H1 (cell line): Measurements from ENCODE around the gene SPRR4. TPM values are rescaled to one million over a fixed set of nuclear protein-coding genes. Genes with fewer than 3 reads are reported as not detected.

Source experiments
- CTCF ChIA-PET: fragments of 300-600 bp; sonication (Branson Sonifier 250); formaldehyde crosslinking; loops from one replicate; lab custom pipeline; 2021; ENCODE audit not compliant: partially characterized antibody; lab: Charles Lee
- POLR2A ChIA-PET: fragments of 300-600 bp; sonication (Branson Sonifier 250); formaldehyde crosslinking; loops from one replicate; lab custom pipeline; 2021; ENCODE audit warnings: inconsistent platforms; ENCODE audit not compliant: partially characterized antibody; lab: Charles Lee
- DNase-seq, 2 experiments: peaks; one replicate each; pipeline versions ENCODE4 v3.0.0 to v3.0.0-alpha.2; 2010 to 2022; ENCODE audit warnings: low spot score in 2 of 2, low read depth in 1 of 2, mixed read lengths in 1 of 2
- FAIRE-seq: peaks from 2 replicates; lab custom pipeline; 2011; peaks lifted over from hg19 to GRCh38; lab: Jason Lieb, UNC
- H2AFZ ChIP-seq: 2 replicates; pipeline ENCODE4 v1.8.1; 2012; ENCODE audit warnings: low read length, inconsistent platforms
- H2AK5ac ChIP-seq: 2 replicates; pipeline ENCODE4 v1.6.1; 2013; ENCODE audit warnings: low read depth, low read length
- H2BK120ac ChIP-seq: replicated peaks from 2 replicates; pipeline ENCODE3; 2013; ENCODE audit warnings: low read depth, low read length, inconsistent platforms
- H2BK12ac ChIP-seq: 2 replicates; pipeline ENCODE4 v1.6.1; 2013; ENCODE audit warnings: low read depth, low read length
- H2BK15ac ChIP-seq: 2 replicates; pipeline ENCODE4 v1.6.1; 2013; ENCODE audit warnings: low read length
- H2BK20ac ChIP-seq: 2 replicates; pipeline ENCODE4 v1.6.1; 2013; ENCODE audit warnings: low read length
- H2BK5ac ChIP-seq: 2 replicates; pipeline ENCODE4 v1.6.1; 2013; ENCODE audit warnings: low read depth, low read length
- H3K14ac ChIP-seq: 2 replicates; pipeline ENCODE4 v1.6.1; 2013; ENCODE audit warnings: inconsistent platforms; ENCODE audit not compliant: insufficient read length
- H3K18ac ChIP-seq: 2 replicates; pipeline ENCODE4 v1.6.1; 2013; ENCODE audit warnings: low read length; ENCODE audit errors: extremely low read depth
- H3K23ac ChIP-seq: 2 replicates; pipeline ENCODE4 v1.6.1; 2013; ENCODE audit warnings: inconsistent platforms; ENCODE audit not compliant: insufficient read length
- H3K23me2 ChIP-seq: 2 replicates; pipeline ENCODE4 v1.6.1; 2013; ENCODE audit warnings: low read depth, low read length
- H3K27ac ChIP-seq: 2 replicates; pipeline ENCODE4 v1.6.1; 2011; ENCODE audit warnings: low read depth, low read length, inconsistent platforms
- H3K27me3 ChIP-seq, 4 experiments: replicated peaks in 1 of 4; 1 replicate in 1 of 4; 2 replicates in 3 of 4; pipeline versions ENCODE4 v1.6.1 to v1.8.1; 2011 to 2013; ENCODE audit warnings: low read length in 3 of 4, mild to moderate bottlenecking in 3 of 4, inconsistent platforms in 2 of 4, mixed read lengths in 2 of 4, moderate library complexity in 1 of 4; ENCODE audit not compliant: control insufficient read depth in 3 of 4, insufficient read depth in 3 of 4; ENCODE audit errors: extremely low read depth in 1 of 4
- H3K36me3 ChIP-seq, 4 experiments: 2 replicates each; pipeline versions ENCODE4 v1.6.1 to v1.8.1; 2011 to 2013; ENCODE audit warnings: mild to moderate bottlenecking in 4 of 4, low read length in 3 of 4, moderate library complexity in 2 of 4, control low read depth in 1 of 4, inconsistent platforms in 1 of 4; ENCODE audit not compliant: insufficient read depth in 4 of 4, control insufficient read depth in 2 of 4
- H3K4ac ChIP-seq: replicated peaks from 2 replicates; pipeline ENCODE3; 2013; ENCODE audit warnings: low read length, low read depth, mixed read lengths, inconsistent platforms; ENCODE audit not compliant: insufficient read length
- H3K4me1 ChIP-seq, 4 experiments: replicated peaks in 1 of 4; 1 replicate in 1 of 4; 2 replicates in 3 of 4; pipeline versions ENCODE4 v1.6.1 to v1.8.1; 2011 to 2013; ENCODE audit warnings: low read length in 3 of 4, inconsistent platforms in 2 of 4, mixed read lengths in 1 of 4; ENCODE audit not compliant: insufficient read depth in 4 of 4, control insufficient read depth in 3 of 4
- H3K4me2 ChIP-seq, 2 experiments: 2 replicates each; pipeline versions ENCODE4 v1.6.1 to v1.8.1; 2011 to 2013; ENCODE audit warnings: low read depth in 2 of 2, low read length in 2 of 2, control low read depth in 1 of 2, inconsistent platforms in 1 of 2, mild to moderate bottlenecking in 1 of 2; ENCODE audit not compliant: insufficient read depth in 1 of 2
- H3K4me3 ChIP-seq, 4 experiments: fragments of 200-600, 300-600 bp in 1 of 4; sonication (generic), shearing (Covaris generic), sonication (Bioruptor Twin) in 1 of 4; 2 replicates each; pipeline versions ENCODE4 v1.5.1 to v1.8.1; 2011 to 2016; ENCODE audit warnings: low read length in 4 of 4, low read depth in 3 of 4, control low read depth in 2 of 4, inconsistent platforms in 2 of 4, mild to moderate bottlenecking in 2 of 4, mixed read lengths in 1 of 4, moderate library complexity in 1 of 4; ENCODE audit not compliant: insufficient read depth in 2 of 4; ENCODE audit errors: extremely low read depth in 1 of 4
- H3K56ac ChIP-seq: replicated peaks from 2 replicates; pipeline ENCODE3; 2013; ENCODE audit warnings: low read depth, mild to moderate bottlenecking, mixed read lengths, low read length, inconsistent platforms; ENCODE audit not compliant: insufficient read length
- H3K79me1 ChIP-seq: 2 replicates; pipeline ENCODE4 v1.6.1; 2013; ENCODE audit warnings: low read depth, low read length, control low read depth
- H3K79me2 ChIP-seq, 2 experiments: 2 replicates each; pipeline versions ENCODE4 v1.6.1 to v1.8.1; 2012 to 2013; ENCODE audit warnings: low read length in 2 of 2, mild to moderate bottlenecking in 2 of 2, inconsistent platforms in 1 of 2; ENCODE audit not compliant: insufficient read depth in 2 of 2, control insufficient read depth in 1 of 2
- H3K9ac ChIP-seq, 4 experiments: replicated peaks in 1 of 4; 1 replicate in 1 of 4; 2 replicates in 3 of 4; pipeline versions ENCODE4 v1.6.1 to v1.8.1; 2011 to 2013; ENCODE audit warnings: low read depth in 3 of 4, low read length in 3 of 4, control low read depth in 2 of 4, mild to moderate bottlenecking in 2 of 4, moderate library complexity in 2 of 4, inconsistent platforms in 1 of 4; ENCODE audit errors: extremely low read depth in 1 of 4
- H3K9me3 ChIP-seq, 2 experiments: 2 replicates each; pipeline versions ENCODE4 v1.6.1 to v1.8.1; 2012 to 2013; ENCODE audit warnings: mild to moderate bottlenecking in 2 of 2, moderate library complexity in 2 of 2, control low read depth in 1 of 2, inconsistent platforms in 1 of 2, low read depth in 1 of 2, low read length in 1 of 2, mixed read lengths in 1 of 2; ENCODE audit not compliant: insufficient read depth in 2 of 2
- H4K20me1 ChIP-seq, 2 experiments: replicated peaks in 1 of 2; 2 replicates each; pipeline versions ENCODE3 to v1.8.1; 2011 to 2013; ENCODE audit warnings: inconsistent platforms in 2 of 2, low read length in 2 of 2, mild to moderate bottlenecking in 1 of 2; ENCODE audit not compliant: insufficient read depth in 2 of 2, control insufficient read depth in 1 of 2
- H4K5ac ChIP-seq: 2 replicates; pipeline ENCODE4 v1.6.1; 2013; ENCODE audit warnings: low read length, low read depth, mixed read lengths, inconsistent platforms; ENCODE audit not compliant: insufficient read length
- H4K8ac ChIP-seq: 2 replicates; pipeline ENCODE4 v1.8.0; 2013; ENCODE audit warnings: mild to moderate bottlenecking, moderate library complexity, low read length, inconsistent platforms; ENCODE audit not compliant: insufficient read depth; ENCODE audit errors: extremely low read depth
- H4K91ac ChIP-seq: replicated peaks from 2 replicates; pipeline ENCODE3; 2013; ENCODE audit warnings: low read length, mixed read lengths, inconsistent platforms; ENCODE audit not compliant: insufficient read length
- ATF2 ChIP-seq: IDR thresholded peaks from 2 replicates; pipeline ENCODE4 v1.6.1; 2012; ENCODE audit warnings: low read length, inconsistent platforms
- BCL11A ChIP-seq, 2 experiments: IDR thresholded peaks; one replicate each; pipeline ENCODE4 v1.6.1; 2011; ENCODE audit warnings: low read depth in 2 of 2, low read length in 2 of 2, mild to moderate bottlenecking in 2 of 2
- CTCF ChIP-seq, 3 experiments: IDR thresholded peaks; 1 replicate in 2 of 3; 2 replicates in 1 of 3; pipeline versions ENCODE4 v1.5.1 to v1.6.1; 2011; ENCODE audit warnings: low read length in 3 of 3, mild to moderate bottlenecking in 3 of 3, inconsistent platforms in 2 of 3, low read depth in 1 of 3, moderate library complexity in 1 of 3; ENCODE audit not compliant: insufficient read depth in 1 of 3; ENCODE audit errors: control extremely low read depth in 1 of 3
- EGR1 ChIP-seq: IDR thresholded peaks from 2 replicates; pipeline ENCODE4 v1.6.1; 2011; ENCODE audit warnings: low read depth, low read length, borderline replicate concordance
- MAFK ChIP-seq: IDR thresholded peaks from 2 replicates; pipeline ENCODE4 v1.6.1; 2012; ENCODE audit warnings: low read depth, mild to moderate bottlenecking, improper control_type of control experiment, low read length
- RNF2 ChIP-seq: fragments of 200-900, 300-1000 bp; sonication (generic); IDR thresholded peaks from 2 replicates; pipeline ENCODE4 v1.7.1; 2016; ENCODE audit warnings: borderline replicate concordance, low read depth, mild to moderate bottlenecking, antibody characterized with exemption, low read length; ENCODE audit not compliant: poor library complexity, severe bottlenecking; ENCODE audit errors: missing control alignments
- TEAD4 ChIP-seq: IDR thresholded peaks from 2 replicates; pipeline ENCODE4 v1.6.1; 2012; ENCODE audit warnings: low read depth, low read length, inconsistent platforms, mixed read lengths
- WGBS, 2 experiments: shearing (Covaris generic) in 1 of 2; methylation state at CpG; one replicate each; pipeline versions ENCODE4 v1.1.6 to v1.1.7; 2013 to 2015; ENCODE audit warnings: low lambda C conversion rate in 2 of 2, mixed read lengths in 2 of 2, inconsistent platforms in 1 of 2, low coverage in 1 of 2, missing lambda C conversion rate in 1 of 2; ENCODE audit not compliant: insufficient replicate concordance in 2 of 2, insufficient coverage in 1 of 2, insufficient read length in 1 of 2; ENCODE audit errors: extremely low coverage in 1 of 2, missing lambda C conversion rate in 1 of 2; 5-methylcytosine and 5-hydroxymethylcytosine counted together
- polyA plus RNA-seq, 7 experiments: library from polyadenylated mRNA; depleted of rRNA in 3 of 7; stranded (reverse) in 5 of 7; unstranded in 2 of 7; fragments of >200 nt in 5 of 7; fragments of 200-250 nt in 2 of 7; gene quantifications; 1 replicate in 5 of 7; 2 replicates in 1 of 7; 4 replicates in 1 of 7; pipeline versions ENCODE4 v1.2.1 to v1.2.3, GENCODE V29; 2011 to 2013; ENCODE audit warnings: missing spikeins in 2 of 7, mixed read lengths in 2 of 7
- total RNA-seq: library from RNA; stranded (reverse); fragmentation: NEBNext Ultra II Directional; extraction: Animal tissue kit (Norgen Biotek cat#: 25700); gene quantifications from 2 replicates; pipeline ENCODE4 v1.2.1, GENCODE V29; 2021

The SPRR4 gene
- total and polyA plus RNA-seq, 2 of the 8 experiments (the other 6 are each of a cell fraction or from before 2014, with no cell fraction given): not detected

- 85% methylated on average over 2 of the region's 2 CpGs; no CpG with 5 or more reads in 1 of the 2 experiments for WGBS, 2 experiments
- POLR2A ChIA-PET: no interaction called here
- CTCF ChIA-PET: interaction anchor here (1.2 to 2.7 kb wide), 3 partner anchors 10 to 191 kb away, joined by 3 to 7 read pairs (median 3); no protein-coding TSS in a partner anchor
- Histone ChIP-seq H3K9me3 (no peaks in the 10 kb centered on the region), H3K27ac (no peak within 1 kb of the TSS), H3K4me3 (no peak within 1 kb of the TSS), H2BK20ac (no peak within 1 kb of the TSS), H3K9ac (no peak within 1 kb of the TSS), H2BK12ac (no peak within 1 kb of the TSS), H2BK120ac (no peak within 1 kb of the TSS), H3K36me3 (no peaks in the 10 kb centered on the region), H3K56ac (no peak within 1 kb of the TSS), H2AFZ (no peak within 1 kb of the TSS), H3K23ac (no peak within 1 kb of the TSS), H3K4ac (no peak within 1 kb of the TSS), H4K5ac (no peak within 1 kb of the TSS), H3K18ac (no peak within 1 kb of the TSS), H2BK5ac (no peak within 1 kb of the TSS), H3K79me2 (no peaks in the 10 kb centered on the region), H4K91ac (no peak within 1 kb of the TSS), H3K23me2 (no peaks in the 10 kb centered on the region; the same call in 1 of the 2 replicates), H3K4me2 (no peak within 1 kb of the TSS), H4K20me1 (no peaks in the 10 kb centered on the region), H3K4me1 (peaks cover 0 to 4% (median 2%) of the 10 kb centered on the region in 4 experiments; a peak in 1 of 7 replicates), H3K14ac (no peak within 1 kb of the TSS), H3K79me1 (no peaks in the 10 kb centered on the region), H2AK5ac (no peak within 1 kb of the TSS), H3K27me3 (no peaks in the 10 kb centered on the region), H2BK15ac (no peak within 1 kb of the TSS), H4K8ac (no peak within 1 kb of the TSS)
- DNase-seq (no peak), FAIRE-seq (no peak)
- TF ChIP-seq RNF2: no peak
- TF ChIP-seq ATF2: no peak
- no peak for TF ChIP-seq CTCF (IDR thresholded peaks at IDR 0.05; ENCODE audit: control extremely low read depth in 1 of 3, insufficient read depth in 1 of 3, low read depth in 1 of 3, low read length in 3 of 3)
- no peak for TF ChIP-seq MAFK
- TF ChIP-seq TEAD4: no peak
- TF ChIP-seq EGR1: no peak
- no peak for TF ChIP-seq BCL11A (IDR thresholded peaks at IDR 0.05; ENCODE audit: low read depth in 2 of 2, low read length in 2 of 2)
Observed at GRCh38 chr1:153001382-153001781, 30.9 kb downstream of the SPRR4 start, which contains the start of gene SPRR3. Gene SPRR3, plus strand, starts transcription at chr1:153001749. Its CDS starts 1,272 bp downstream, at chr1:153003021.
